ENCODE data around the gene ORC4. TPM values are rescaled to one million over a fixed set of nuclear protein-coding genes. Genes with fewer than 3 reads are reported as not detected.

ORC4 gene
- total RNA-seq, 1 donor from 2014 or later = 79.6 TPM

DNA sequence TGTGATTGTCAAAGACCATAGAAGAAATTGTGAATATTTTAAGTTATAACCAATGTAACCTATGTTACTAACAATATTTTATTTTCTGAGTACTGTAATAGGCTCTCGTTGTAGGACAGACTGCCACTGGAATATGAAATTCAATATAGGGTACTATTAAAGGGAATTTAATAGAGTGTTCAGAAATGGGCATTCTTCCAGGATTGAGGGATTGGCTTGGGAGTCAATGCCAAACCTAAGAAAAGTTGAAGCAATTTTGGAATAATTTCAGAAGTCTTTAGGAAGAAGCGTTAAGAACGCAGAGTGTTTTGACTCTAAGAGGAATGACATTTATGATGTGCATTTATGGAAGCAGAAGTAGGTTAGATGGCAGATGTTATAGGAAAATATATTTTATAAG lies 96.7 kb downstream of the ORC4 start:
- H3K36me3 ChIP-seq = peaks cover 0 to 14% of the 10 kb centered on the region in 2 donors
- H3K9me3 ChIP-seq = no peaks in the 10 kb centered on the region
- no peak overlapping the region for H3K4me3 ChIP-seq
- H3K27me3 ChIP-seq = no peaks in the 10 kb centered on the region
- H3K27ac ChIP-seq = no peak overlapping the region
- DNase-seq (ENCODE audit: low spot score in 2 of 2) = no peak
- TF ChIP-seq, protein P1, sequence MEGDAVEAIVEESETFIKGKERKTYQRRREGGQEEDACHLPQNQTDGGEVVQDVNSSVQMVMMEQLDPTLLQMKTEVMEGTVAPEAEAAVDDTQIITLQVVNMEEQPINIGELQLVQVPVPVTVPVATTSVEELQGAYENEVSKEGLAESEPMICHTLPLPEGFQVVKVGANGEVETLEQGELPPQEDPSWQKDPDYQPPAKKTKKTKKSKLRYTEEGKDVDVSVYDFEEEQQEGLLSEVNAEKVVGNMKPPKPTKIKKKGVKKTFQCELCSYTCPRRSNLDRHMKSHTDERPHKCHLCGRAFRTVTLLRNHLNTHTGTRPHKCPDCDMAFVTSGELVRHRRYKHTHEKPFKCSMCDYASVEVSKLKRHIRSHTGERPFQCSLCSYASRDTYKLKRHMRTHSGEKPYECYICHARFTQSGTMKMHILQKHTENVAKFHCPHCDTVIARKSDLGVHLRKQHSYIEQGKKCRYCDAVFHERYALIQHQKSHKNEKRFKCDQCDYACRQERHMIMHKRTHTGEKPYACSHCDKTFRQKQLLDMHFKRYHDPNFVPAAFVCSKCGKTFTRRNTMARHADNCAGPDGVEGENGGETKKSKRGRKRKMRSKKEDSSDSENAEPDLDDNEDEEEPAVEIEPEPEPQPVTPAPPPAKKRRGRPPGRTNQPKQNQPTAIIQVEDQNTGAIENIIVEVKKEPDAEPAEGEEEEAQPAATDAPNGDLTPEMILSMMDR (IDR thresholded peaks at IDR 0.05) = no peak
- no peaks in the 10 kb centered on the region for H3K4me1 ChIP-seq
- intact Hi-C loops (cut with DNase I) = no loop called here

GRCh38 chr2:147917161-147917560 lies 103.4 kb downstream of the ORC4 start:
- no peaks in the 10 kb centered on the region for H3K27me3 ChIP-seq
- no peaks in the 10 kb centered on the region for H3K4me1 ChIP-seq
- TF ChIP-seq, protein P1 (IDR thresholded peaks at IDR 0.05) = no peak
- no peak overlapping the region for H3K4me3 ChIP-seq
- H3K36me3 ChIP-seq = no peaks in the 10 kb centered on the region
- H3K27ac ChIP-seq = no peak overlapping the region
- DNase-seq (ENCODE audit: low spot score in 2 of 2) = no peak
- H3K9me3 ChIP-seq = no peaks in the 10 kb centered on the region
- intact Hi-C loops (cut with DNase I) = no loop called here

GRCh38 chr2:147916723-147917122 lies 103.8 kb downstream of the ORC4 start:
- no peak overlapping the region for H3K4me3 ChIP-seq
- TF ChIP-seq, protein P1 (IDR thresholded peaks at IDR 0.05) = no peak
- H3K36me3 ChIP-seq = no peaks in the 10 kb centered on the region
- intact Hi-C loops (cut with DNase I) = no loop called here
- no peak overlapping the region for H3K27ac ChIP-seq
- DNase-seq (ENCODE audit: low spot score in 2 of 2) = no peak
- H3K4me1 ChIP-seq = no peaks in the 10 kb centered on the region
- H3K9me3 ChIP-seq = no peaks in the 10 kb centered on the region
- H3K27me3 ChIP-seq = no peaks in the 10 kb centered on the region

DNA sequence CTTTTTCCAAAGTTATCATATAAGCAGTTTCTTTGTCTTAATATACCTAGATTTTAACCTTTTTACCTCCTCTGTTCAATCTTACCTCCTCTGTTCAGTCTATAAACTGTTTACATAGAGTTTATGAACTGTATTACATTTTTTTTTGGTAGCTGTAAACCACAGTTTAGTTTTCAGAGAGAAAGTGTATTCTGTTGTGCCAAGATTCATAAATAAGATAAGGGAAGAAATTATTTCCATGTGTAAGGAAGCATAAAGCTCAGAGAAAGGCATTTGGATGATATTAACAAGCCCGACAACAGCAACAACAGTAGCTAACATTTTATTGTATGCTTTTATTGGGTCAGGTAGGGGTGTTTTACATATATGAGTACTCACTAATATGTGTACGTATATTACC lies 104.5 kb downstream of the ORC4 start:
- no peak for DNase-seq (ENCODE audit: low spot score in 2 of 2)
- Histone ChIP-seq H3K27ac (no peak overlapping the region), H3K4me1 (no peaks in the 10 kb centered on the region), H3K4me3 (no peak overlapping the region), H3K27me3 (no peaks in the 10 kb centered on the region), H3K9me3 (no peaks in the 10 kb centered on the region), H3K36me3 (no peaks in the 10 kb centered on the region)
- TF ChIP-seq, protein P1 (IDR thresholded peaks at IDR 0.05) = no peak
- intact Hi-C loops (cut with DNase I) = no loop called here

GRCh38 chr2:147913701-147914480 lies 106.6 kb downstream of the ORC4 start:
- intact Hi-C loops (cut with DNase I) = no loop called here
- Histone ChIP-seq H3K27me3 (no peaks in the 10 kb centered on the region), H3K27ac (no peak overlapping the region), H3K36me3 (no peaks in the 10 kb centered on the region), H3K4me1 (peaks cover 0 to 2% of the 10 kb centered on the region in 2 donors), H3K9me3 (no peaks in the 10 kb centered on the region), H3K4me3 (no peak overlapping the region)
- TF ChIP-seq, protein P1 (IDR thresholded peaks at IDR 0.05) = no peak
- DNase-seq (ENCODE audit: low spot score in 2 of 2) = no peak
